ENCODE measurements around the gene RAPGEF4. TPM values are rescaled to one million over a fixed set of nuclear protein-coding genes. Genes with fewer than 3 reads are reported as not detected.

The RAPGEF4 gene
- total and polyA plus RNA-seq, 4 donors = 0.46 to 22.8 (median 3.9) TPM

GRCh38 chr2:173008786-173009185, 273.1 kb downstream of the RAPGEF4 start:
- intact Hi-C loops (cut with DNase I) = no loop called here
- DNase-seq (no peak), ATAC-seq (ENCODE audit: low FRiP score) (no peak)
- no peaks in the 10 kb centered on the region for H3K27me3 ChIP-seq (ENCODE audit: control insufficient read depth in 1 of 2, insufficient read depth in 2 of 2, low read length in 1 of 2)
- H3K9me3 ChIP-seq (ENCODE audit: control insufficient read depth, low read length) = no peaks in the 10 kb centered on the region
- no peaks in the 10 kb centered on the region for H3K4me1 ChIP-seq (ENCODE audit: control insufficient read depth in 1 of 2, insufficient read depth in 2 of 2, low read length in 2 of 2)
- H3K27ac ChIP-seq (ENCODE audit: low read depth in 1 of 2, low read length in 2 of 2) = no peak overlapping the region
- no peaks in the 10 kb centered on the region for H3K36me3 ChIP-seq (ENCODE audit: control insufficient read depth in 1 of 2, insufficient read depth in 2 of 2, low read length in 1 of 2)
- H3K4me3 ChIP-seq (ENCODE audit: low read length in 2 of 2) = no peak overlapping the region
- WGBS, 2 donors = 95 to 97% methylated on average over 3 of the region's 3 CpGs

GRCh38 chr2:173010233-173010632, 274.6 kb downstream of the RAPGEF4 start:
- no peak for ATAC-seq (ENCODE audit: low FRiP score)
- Histone ChIP-seq H3K27ac (ENCODE audit: low read depth in 1 of 2, low read length in 2 of 2) (no peak overlapping the region), H3K4me3 (ENCODE audit: low read length in 2 of 2) (no peak overlapping the region), H3K9me3 (ENCODE audit: control insufficient read depth, low read length) (no peaks in the 10 kb centered on the region), H3K4me1 (ENCODE audit: control insufficient read depth in 1 of 2, insufficient read depth in 2 of 2, low read length in 2 of 2) (no peaks in the 10 kb centered on the region), H3K27me3 (ENCODE audit: control insufficient read depth in 1 of 2, insufficient read depth in 2 of 2, low read length in 1 of 2) (no peaks in the 10 kb centered on the region), H3K36me3 (ENCODE audit: control insufficient read depth in 1 of 2, insufficient read depth in 2 of 2, low read length in 1 of 2) (no peaks in the 10 kb centered on the region)
- no peak for DNase-seq
- WGBS, 2 donors = 69 to 72% methylated on average over 1 of the region's 1 CpG
- intact Hi-C loops (cut with DNase I) = no loop called here

DNA sequence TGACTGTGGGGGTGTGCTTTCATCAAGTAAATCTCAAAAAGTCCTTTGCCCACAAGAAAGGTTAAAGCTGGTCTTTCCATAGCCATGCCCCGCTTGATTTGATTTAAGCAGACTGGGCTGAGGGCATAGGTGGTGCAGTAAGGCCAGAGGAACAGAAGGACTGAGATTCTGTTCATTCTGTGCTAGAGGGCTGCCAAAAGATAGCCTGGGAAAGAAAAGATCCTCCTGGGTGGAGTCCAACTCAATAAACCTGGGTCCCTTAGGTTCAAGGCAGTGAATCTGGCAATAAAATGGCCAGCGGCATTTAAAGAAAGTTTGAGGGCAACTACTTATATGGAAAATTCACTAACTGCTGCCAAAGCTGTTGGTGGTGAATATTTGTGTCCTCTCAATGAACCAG, 280.8 kb downstream of the RAPGEF4 start:
- DNase-seq = no peak
- no peaks in the 10 kb centered on the region for H3K36me3 ChIP-seq (ENCODE audit: control insufficient read depth in 1 of 2, insufficient read depth in 2 of 2, low read length in 1 of 2)
- ATAC-seq (ENCODE audit: low FRiP score) = no peak
- intact Hi-C loops (cut with DNase I) = no loop called here
- H3K9me3 ChIP-seq (ENCODE audit: control insufficient read depth, low read length) = no peaks in the 10 kb centered on the region
- H3K4me3 ChIP-seq (ENCODE audit: low read length in 2 of 2) = no peak overlapping the region
- no peaks in the 10 kb centered on the region for H3K4me1 ChIP-seq (ENCODE audit: control insufficient read depth in 1 of 2, insufficient read depth in 2 of 2, low read length in 2 of 2)
- H3K27me3 ChIP-seq (ENCODE audit: control insufficient read depth in 1 of 2, insufficient read depth in 2 of 2, low read length in 1 of 2) = no peaks in the 10 kb centered on the region
- H3K27ac ChIP-seq (ENCODE audit: low read depth in 1 of 2, low read length in 2 of 2) = no peak overlapping the region
- 92 to 95% methylated on average over 2 of the region's 2 CpGs for WGBS, 2 donors

DNA sequence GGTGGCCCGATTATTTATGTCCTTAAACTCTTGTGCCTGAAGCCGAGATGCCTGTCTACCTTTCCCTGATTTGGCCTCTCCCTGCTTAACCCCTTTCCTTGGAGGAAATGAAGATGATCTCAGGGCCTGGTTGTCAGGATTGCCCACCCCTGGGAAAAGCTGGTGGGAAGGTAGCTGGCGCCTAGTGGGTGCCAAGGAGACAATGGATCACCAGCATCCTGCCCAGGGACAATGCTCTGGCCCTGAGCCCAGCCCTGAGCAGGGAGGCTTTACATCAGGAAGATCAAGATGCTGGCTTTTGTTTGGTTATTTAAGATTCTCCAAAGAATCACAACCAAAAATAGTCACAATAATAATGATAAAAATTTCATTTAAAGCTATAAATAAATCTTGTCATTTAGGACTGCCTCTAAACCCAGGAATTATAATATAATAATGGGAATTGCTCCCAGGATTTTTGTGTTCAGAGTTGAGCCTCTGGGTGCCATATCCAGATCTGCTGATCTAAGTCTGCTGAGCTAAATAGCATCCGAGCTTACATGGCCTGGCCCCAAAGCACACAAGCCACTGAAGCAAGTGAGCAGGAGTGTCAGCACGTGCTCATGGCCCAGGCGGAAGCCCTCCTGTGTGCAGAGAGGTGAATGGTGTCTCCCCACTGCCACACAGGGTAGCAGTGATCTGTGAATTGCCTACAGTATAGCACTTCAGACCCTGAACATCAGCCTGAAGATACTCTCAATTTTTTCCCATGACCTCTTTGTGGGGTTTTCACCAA, 282.2 kb downstream of the RAPGEF4 start:
- ATAC-seq (ENCODE audit: low FRiP score) = no peak
- no peak overlapping the region for H3K27ac ChIP-seq (ENCODE audit: low read depth in 1 of 2, low read length in 2 of 2)
- no peak overlapping the region for H3K4me3 ChIP-seq (ENCODE audit: low read length in 2 of 2)
- WGBS, 2 donors = 57 to 61% methylated on average over 6 of the region's 6 CpGs
- no peaks in the 10 kb centered on the region for H3K36me3 ChIP-seq (ENCODE audit: control insufficient read depth in 1 of 2, insufficient read depth in 2 of 2, low read length in 1 of 2)
- no peaks in the 10 kb centered on the region for H3K27me3 ChIP-seq (ENCODE audit: control insufficient read depth in 1 of 2, insufficient read depth in 2 of 2, low read length in 1 of 2)
- H3K4me1 ChIP-seq (ENCODE audit: control insufficient read depth in 1 of 2, insufficient read depth in 2 of 2, low read length in 2 of 2) = no peaks in the 10 kb centered on the region
- H3K9me3 ChIP-seq (ENCODE audit: control insufficient read depth, low read length) = no peaks in the 10 kb centered on the region
- intact Hi-C loops (cut with DNase I) = no loop called here
- DNase-seq = no peak

DNA sequence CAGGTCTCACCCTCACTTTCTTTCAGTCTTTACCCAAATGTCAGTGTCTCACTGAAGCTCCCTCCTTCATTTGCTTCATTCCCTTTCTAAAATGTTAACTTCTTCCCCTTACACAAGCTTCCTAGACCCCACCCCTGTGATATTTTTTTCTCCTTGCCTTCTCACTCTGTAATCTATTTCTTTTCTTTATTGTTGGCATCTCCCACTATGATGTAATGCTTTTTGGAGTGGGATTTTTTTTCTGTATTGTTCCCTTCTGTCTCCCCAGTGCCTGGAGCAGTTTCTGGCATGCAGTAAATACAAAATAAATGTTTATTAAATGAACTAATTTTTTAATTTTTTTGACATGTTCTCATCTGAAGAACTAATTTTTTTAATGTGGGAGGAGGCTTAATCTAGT, 284.1 kb downstream of the RAPGEF4 start:
- no peak for DNase-seq
- Histone ChIP-seq H3K27ac (ENCODE audit: low read depth in 1 of 2, low read length in 2 of 2) (no peak overlapping the region), H3K36me3 (ENCODE audit: control insufficient read depth in 1 of 2, insufficient read depth in 2 of 2, low read length in 1 of 2) (no peaks in the 10 kb centered on the region), H3K27me3 (ENCODE audit: control insufficient read depth in 1 of 2, insufficient read depth in 2 of 2, low read length in 1 of 2) (no peaks in the 10 kb centered on the region), H3K4me3 (ENCODE audit: low read length in 2 of 2) (no peak overlapping the region), H3K4me1 (ENCODE audit: control insufficient read depth in 1 of 2, insufficient read depth in 2 of 2, low read length in 2 of 2) (no peaks in the 10 kb centered on the region), H3K9me3 (ENCODE audit: control insufficient read depth, low read length) (no peaks in the 10 kb centered on the region)
- intact Hi-C loops (cut with DNase I) = loop anchor here in 1 of 2 donors (10.0 kb wide), 1 partner anchor 215 kb away; no protein-coding TSS in a partner anchor
- ATAC-seq (ENCODE audit: low FRiP score) = no peak

DNA sequence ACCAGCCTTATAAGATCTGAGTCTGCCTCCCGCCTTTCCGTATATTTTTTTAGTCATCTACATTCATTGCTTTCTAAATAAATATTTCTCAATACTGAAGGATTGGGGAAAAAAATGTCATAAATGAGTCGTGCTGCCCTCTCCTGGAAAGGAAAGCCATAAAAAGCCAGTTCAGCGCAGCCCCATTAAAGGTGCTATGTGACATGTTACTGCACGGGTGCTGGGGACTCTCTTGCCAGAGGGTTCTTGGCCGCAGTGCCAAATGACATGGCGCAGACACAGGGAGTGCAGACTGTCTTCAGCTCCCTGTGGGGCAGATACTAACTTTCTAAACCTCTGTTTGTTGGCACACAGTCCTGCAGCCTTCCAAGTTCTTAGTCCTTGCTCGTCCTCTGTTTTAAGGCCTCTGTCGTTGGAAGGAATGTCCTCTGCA, 286.3 kb downstream of the RAPGEF4 start:
- H3K9me3 ChIP-seq (ENCODE audit: control insufficient read depth, low read length) = no peaks in the 10 kb centered on the region
- no peaks in the 10 kb centered on the region for H3K36me3 ChIP-seq (ENCODE audit: control insufficient read depth in 1 of 2, insufficient read depth in 2 of 2, low read length in 1 of 2)
- intact Hi-C loops (cut with DNase I) = loop anchor here in 1 of 2 donors (10.0 kb wide), 1 partner anchor 217 kb away; no protein-coding TSS in a partner anchor
- no peaks in the 10 kb centered on the region for H3K27me3 ChIP-seq (ENCODE audit: control insufficient read depth in 1 of 2, insufficient read depth in 2 of 2, low read length in 1 of 2)
- WGBS, 2 donors = 75 to 79% methylated on average over 9 of the region's 9 CpGs
- H3K4me1 ChIP-seq (ENCODE audit: control insufficient read depth in 1 of 2, insufficient read depth in 2 of 2, low read length in 2 of 2) = no peaks in the 10 kb centered on the region
- H3K4me3 ChIP-seq (ENCODE audit: low read length in 2 of 2) = no peak overlapping the region
- no peak for ATAC-seq (ENCODE audit: low FRiP score)
- DNase-seq = no peak
- no peak overlapping the region for H3K27ac ChIP-seq (ENCODE audit: low read depth in 1 of 2, low read length in 2 of 2)

DNA sequence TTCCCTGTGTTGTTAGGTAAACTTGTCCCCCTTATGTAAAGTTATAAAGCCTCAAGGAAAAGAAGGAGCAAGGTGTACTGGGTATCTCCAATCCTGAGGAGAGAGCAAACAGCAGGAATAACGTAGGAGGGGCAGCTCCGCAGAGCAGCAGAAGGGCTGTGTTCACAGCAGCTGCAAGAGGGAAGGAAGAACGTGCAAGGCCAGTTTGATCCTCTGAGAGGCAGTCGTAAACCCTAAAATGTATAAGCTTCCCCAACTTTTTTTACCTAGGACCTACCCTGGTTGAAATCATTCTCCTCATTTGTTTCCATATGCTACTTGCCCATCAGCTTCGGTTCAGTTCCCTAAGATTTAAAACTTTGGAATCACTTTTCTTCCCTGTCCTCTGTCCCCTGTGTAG, 288.1 kb downstream of the RAPGEF4 start:
- 85% methylated on average over 5 of the region's 5 CpGs for WGBS, 2 donors
- Histone ChIP-seq H3K27me3 (ENCODE audit: control insufficient read depth in 1 of 2, insufficient read depth in 2 of 2, low read length in 1 of 2) (no peaks in the 10 kb centered on the region), H3K9me3 (ENCODE audit: control insufficient read depth, low read length) (no peaks in the 10 kb centered on the region), H3K27ac (ENCODE audit: low read depth in 1 of 2, low read length in 2 of 2) (no peak overlapping the region), H3K4me3 (ENCODE audit: low read length in 2 of 2) (no peak overlapping the region), H3K36me3 (ENCODE audit: control insufficient read depth in 1 of 2, insufficient read depth in 2 of 2, low read length in 1 of 2) (no peaks in the 10 kb centered on the region), H3K4me1 (ENCODE audit: control insufficient read depth in 1 of 2, insufficient read depth in 2 of 2, low read length in 2 of 2) (peaks cover 0 to 2% of the 10 kb centered on the region in 2 donors)
- intact Hi-C loops (cut with DNase I) = loop anchor here in 1 of 2 donors (10.0 kb wide), 1 partner anchor 219 kb away; no protein-coding TSS in a partner anchor
- ATAC-seq (ENCODE audit: low FRiP score) (no peak), DNase-seq (no peak)

GRCh38 chr2:173026479-173026878, 290.8 kb downstream of the RAPGEF4 start:
- DNase-seq = no peak

More at GRCh38 chr2:173026479-173026878, 290.8 kb downstream of the RAPGEF4 start:
- H3K27ac ChIP-seq (ENCODE audit: low read depth in 1 of 2, low read length in 2 of 2) = no peak overlapping the region
- no peaks in the 10 kb centered on the region for H3K27me3 ChIP-seq (ENCODE audit: control insufficient read depth in 1 of 2, insufficient read depth in 2 of 2, low read length in 1 of 2)
- H3K4me3 ChIP-seq (ENCODE audit: low read length in 2 of 2) = no peak overlapping the region
- ATAC-seq (ENCODE audit: low FRiP score) = no peak
- H3K4me1 ChIP-seq (ENCODE audit: control insufficient read depth in 1 of 2, insufficient read depth in 2 of 2, low read length in 2 of 2) = peaks cover 0 to 4% of the 10 kb centered on the region in 2 donors
- intact Hi-C loops (cut with DNase I) = loop anchor here in 1 of 2 donors (5.0 to 10.0 kb wide), 2 partner anchors 51 to 222 kb away; partner anchors contain the start of gene MAP3K20
- 92 to 100% methylated on average over 1 of the region's 1 CpG for whole genome bisulfite sequencing, 2 donors
- no peaks in the 10 kb centered on the region for H3K9me3 ChIP-seq (ENCODE audit: control insufficient read depth, low read length)
- no peaks in the 10 kb centered on the region for H3K36me3 ChIP-seq (ENCODE audit: control insufficient read depth in 1 of 2, insufficient read depth in 2 of 2, low read length in 1 of 2)

Measured in aorta (tissue), 5 donors.